Trophoblast cell (in vitro differentiated cells and primary cell): ENCODE measurements around the gene CHCHD2.
"Not testable (repeated sequence)": the region's sequence is repeated elsewhere in the genome, so short reads cannot be mapped to it uniquely, and the experiment has no call there.

Experiments
- DNase-seq, 2 donors: peaks; one replicate each; pipeline ENCODE4 v3.0.0-alpha.2; 2016
- H2AFZ ChIP-seq: 2 replicates; pipeline ENCODE4 v1.6.1; 2013; ENCODE audit warnings: low read length, moderate library complexity, mild to moderate bottlenecking; ENCODE audit not compliant: insufficient read depth, poor library complexity
- H2AK5ac ChIP-seq: 2 replicates; pipeline ENCODE4 v1.6.1; 2013; ENCODE audit warnings: mild to moderate bottlenecking, low read length
- H2BK120ac ChIP-seq: 2 replicates; pipeline ENCODE4 v1.6.1; 2013; ENCODE audit warnings: low read length, mild to moderate bottlenecking, moderate library complexity; ENCODE audit not compliant: insufficient read depth, poor library complexity
- H2BK12ac ChIP-seq: 2 replicates; pipeline ENCODE4 v1.6.1; 2013; ENCODE audit warnings: mild to moderate bottlenecking, low read length, moderate library complexity
- H2BK5ac ChIP-seq: 2 replicates; pipeline ENCODE4 v1.6.1; 2013; ENCODE audit warnings: low read length, low read depth, moderate library complexity, mild to moderate bottlenecking; ENCODE audit not compliant: poor library complexity
- H3K14ac ChIP-seq: 2 replicates; pipeline ENCODE4 v1.6.1; 2013; ENCODE audit warnings: mild to moderate bottlenecking, low read length
- H3K18ac ChIP-seq: 2 replicates; pipeline ENCODE4 v1.6.1; 2013; ENCODE audit warnings: mild to moderate bottlenecking, low read length
- H3K23ac ChIP-seq: 2 replicates; pipeline ENCODE4 v1.6.1; 2013; ENCODE audit warnings: low read length
- H3K27ac ChIP-seq: 2 replicates; pipeline ENCODE4 v1.5.1; 2013; ENCODE audit warnings: low read depth, mild to moderate bottlenecking, inconsistent platforms, low read length, moderate library complexity
- H3K27me3 ChIP-seq: 2 replicates; pipeline ENCODE4 v1.6.1; 2013; ENCODE audit warnings: inconsistent platforms, mild to moderate bottlenecking, low read length, moderate library complexity; ENCODE audit not compliant: insufficient read depth
- H3K36me3 ChIP-seq, 2 experiments: 1 replicate in 1 of 2; 2 replicates in 1 of 2; pipeline ENCODE4 v1.6.1; 2013; ENCODE audit warnings: low read length in 2 of 2, mild to moderate bottlenecking in 2 of 2, moderate library complexity in 1 of 2; ENCODE audit not compliant: insufficient read depth in 2 of 2, control insufficient read depth in 1 of 2
- H3K4ac ChIP-seq: 2 replicates; pipeline ENCODE4 v1.6.1; 2013; ENCODE audit warnings: low read depth, mild to moderate bottlenecking, low read length, moderate library complexity
- H3K4me1 ChIP-seq, 2 experiments: 1 replicate in 1 of 2; 2 replicates in 1 of 2; pipeline ENCODE4 v1.6.1; 2013; ENCODE audit warnings: low read length in 2 of 2, mild to moderate bottlenecking in 2 of 2, moderate library complexity in 1 of 2; ENCODE audit not compliant: insufficient read depth in 2 of 2, control insufficient read depth in 1 of 2
- H3K4me2 ChIP-seq: 2 replicates; pipeline ENCODE4 v1.6.1; 2013; ENCODE audit warnings: inconsistent platforms, mild to moderate bottlenecking, low read length, moderate library complexity
- H3K4me3 ChIP-seq: 2 replicates; pipeline ENCODE4 v1.5.1; 2013; ENCODE audit warnings: mild to moderate bottlenecking, low read depth, low read length, inconsistent platforms
- H3K79me1 ChIP-seq: one replicate; pipeline ENCODE4 v1.6.1; 2013; ENCODE audit warnings: low read length
- H3K79me2 ChIP-seq: 2 replicates; pipeline ENCODE4 v1.6.1; 2013; ENCODE audit warnings: low read length, mild to moderate bottlenecking; ENCODE audit not compliant: control insufficient read depth, insufficient read depth, poor library complexity
- H3K9ac ChIP-seq: 2 replicates; pipeline ENCODE4 v1.6.1; 2013; ENCODE audit warnings: mild to moderate bottlenecking, low read length
- H3K9me3 ChIP-seq: 2 replicates; pipeline ENCODE4 v1.6.1; 2013; ENCODE audit warnings: low read depth, mild to moderate bottlenecking, control low read depth, inconsistent platforms, low read length; ENCODE audit not compliant: insufficient read depth
- H4K12ac ChIP-seq: 2 replicates; pipeline ENCODE4 v1.6.1; 2013; ENCODE audit warnings: low read depth, mild to moderate bottlenecking, low read length, moderate library complexity
- H4K8ac ChIP-seq: 2 replicates; pipeline ENCODE4 v1.6.1; 2013; ENCODE audit warnings: low read depth, mild to moderate bottlenecking, low read length, moderate library complexity
- H4K91ac ChIP-seq: one replicate; pipeline ENCODE4 v1.6.1; 2013; ENCODE audit warnings: low read depth, mild to moderate bottlenecking, low read length, moderate library complexity
- WGBS: extraction: QIAGEN DNeasy Blood & Tissue Kit; methylation state at CpG from one replicate; pipeline ENCODE4 v1.1.7; 2013; ENCODE audit warnings: missing lambda C conversion rate; ENCODE audit not compliant: insufficient read length, insufficient coverage; ENCODE audit errors: extremely low coverage; 5-methylcytosine and 5-hydroxymethylcytosine counted together

CHCHD2 gene

DNA sequence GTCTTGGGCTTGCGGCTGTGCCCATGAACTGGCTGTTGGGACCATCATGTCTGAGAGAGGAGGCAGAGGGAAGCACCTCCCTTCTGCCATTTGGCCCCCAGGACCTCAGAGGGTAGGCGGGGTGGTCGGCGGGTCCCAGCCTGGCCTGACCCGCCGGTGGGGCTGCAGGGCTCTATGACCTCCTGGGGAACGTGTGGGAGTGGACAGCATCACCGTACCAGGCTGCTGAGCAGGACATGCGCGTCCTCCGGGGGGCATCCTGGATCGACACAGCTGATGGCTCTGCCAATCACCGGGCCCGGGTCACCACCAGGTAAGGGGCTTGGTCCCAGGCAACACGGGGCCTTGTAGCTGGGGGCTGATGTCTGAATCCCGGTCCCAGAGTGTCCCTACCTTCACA is 28.1 kb downstream of the CHCHD2 start:
- Histone ChIP-seq H4K91ac (no peak overlapping the region), H3K9me3 (no peaks in the 10 kb centered on the region), H3K4ac (no peak overlapping the region), H3K23ac (no peak overlapping the region), H3K9ac (no peak overlapping the region), H3K27me3 (no peaks in the 10 kb centered on the region), H3K4me2 (no peak overlapping the region), H3K18ac (no peak overlapping the region), H3K79me2 (no peaks in the 10 kb centered on the region), H2AK5ac (no peak overlapping the region), H4K8ac (no peak overlapping the region), H3K36me3 (peaks cover 33 to 40% of the 10 kb centered on the region in 2 experiments), H3K14ac (no peak overlapping the region), H3K4me1 (no peaks in the 10 kb centered on the region), H3K79me1 (no peaks in the 10 kb centered on the region), H2AFZ (no peak overlapping the region), H2BK12ac (no peak overlapping the region), H2BK5ac (no peak overlapping the region), H3K4me3 (no peak overlapping the region), H3K27ac (no peak overlapping the region), H2BK120ac (no peak overlapping the region), H4K12ac (no peak overlapping the region)
- WGBS = no CpG with 5 or more reads among the region's 16 CpGs
- no peak for DNase-seq

DNA sequence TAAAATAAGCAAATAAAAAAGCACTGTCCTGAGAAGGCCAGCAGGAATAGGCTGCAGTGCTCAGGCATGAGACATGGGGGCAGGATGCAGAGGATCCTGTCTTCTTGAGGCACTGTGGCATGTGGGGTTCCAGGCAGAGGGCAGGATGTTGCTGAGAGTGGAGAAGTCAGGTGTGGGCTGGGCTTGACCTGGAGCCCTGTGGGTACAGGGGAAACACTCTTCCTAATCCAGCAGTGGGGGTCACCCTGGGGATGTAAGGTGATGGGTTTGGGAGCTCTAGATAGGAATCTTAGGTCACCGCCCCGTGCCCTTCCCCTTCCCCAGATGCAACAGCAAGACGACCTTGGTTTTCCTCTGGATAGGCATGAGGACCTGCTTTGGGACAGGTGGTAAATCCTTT is 28.6 kb downstream of the CHCHD2 start:
- Histone ChIP-seq H3K27ac (no peak overlapping the region), H4K12ac (no peak overlapping the region), H2BK120ac (no peak overlapping the region), H4K91ac (no peak overlapping the region), H2AK5ac (no peak overlapping the region), H3K79me1 (no peaks in the 10 kb centered on the region), H2BK5ac (no peak overlapping the region), H3K18ac (no peak overlapping the region), H3K4me2 (no peak overlapping the region), H4K8ac (no peak overlapping the region), H3K14ac (no peak overlapping the region), H3K4me1 (no peaks in the 10 kb centered on the region), H3K4me3 (no peak overlapping the region), H3K79me2 (no peaks in the 10 kb centered on the region), H3K4ac (no peak overlapping the region), H3K9ac (no peak overlapping the region), H3K27me3 (no peaks in the 10 kb centered on the region), H3K36me3 (peaks cover 33 to 38% of the 10 kb centered on the region in 2 experiments), H3K23ac (no peak overlapping the region), H2AFZ (no peak overlapping the region), H2BK12ac (no peak overlapping the region), H3K9me3 (no peaks in the 10 kb centered on the region)
- no CpG with 5 or more reads among the region's 3 CpGs for WGBS
- no peak for DNase-seq

DNA sequence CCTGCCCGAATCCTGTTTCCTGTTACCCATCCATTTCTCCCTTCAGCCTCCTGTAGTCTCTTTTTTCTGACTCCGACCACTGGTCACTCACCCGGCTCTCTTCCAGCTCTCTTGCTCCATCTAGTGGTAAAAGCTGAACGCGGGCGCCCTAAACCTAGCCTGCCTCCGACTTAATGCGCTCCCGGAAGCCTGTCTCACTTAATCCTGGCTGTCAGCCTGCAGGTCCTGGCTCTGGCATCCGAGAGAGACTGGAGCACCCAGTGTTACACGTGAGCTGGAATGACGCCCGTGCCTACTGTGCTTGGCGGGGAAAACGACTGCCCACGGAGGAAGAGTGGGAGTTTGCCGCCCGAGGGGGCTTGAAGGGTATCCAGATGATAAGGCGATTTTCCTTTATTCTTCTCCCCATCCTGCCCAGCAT is 31.9 kb downstream of the CHCHD2 start:
- H3K79me1 ChIP-seq = no peaks in the 10 kb centered on the region
- peaks cover 28 to 34% of the 10 kb centered on the region in 2 experiments for H3K36me3 ChIP-seq
- H3K4me3 ChIP-seq = no peak overlapping the region
- no peak overlapping the region for H3K23ac ChIP-seq
- H2BK5ac ChIP-seq = no peak overlapping the region
- H4K91ac ChIP-seq = no peak overlapping the region
- no peaks in the 10 kb centered on the region for H3K9me3 ChIP-seq
- no peak overlapping the region for H3K27ac ChIP-seq
- no peaks in the 10 kb centered on the region for H3K79me2 ChIP-seq
- H3K4me2 ChIP-seq = no peak overlapping the region
- no peak overlapping the region for H2BK120ac ChIP-seq
- H3K18ac ChIP-seq = no peak overlapping the region
- DNase-seq = peak; percentile 74 to 92
- WGBS = no CpG with 5 or more reads among the region's 19 CpGs
- H3K9ac ChIP-seq = no peak overlapping the region
- H2AFZ ChIP-seq = no peak overlapping the region
- no peaks in the 10 kb centered on the region for H3K4me1 ChIP-seq
- no peak overlapping the region for H3K4ac ChIP-seq
- no peak overlapping the region for H3K14ac ChIP-seq
- H2AK5ac ChIP-seq = no peak overlapping the region
- no peaks in the 10 kb centered on the region for H3K27me3 ChIP-seq
- H4K8ac ChIP-seq = no peak overlapping the region
- no peak overlapping the region for H4K12ac ChIP-seq
- no peak overlapping the region for H2BK12ac ChIP-seq

DNA sequence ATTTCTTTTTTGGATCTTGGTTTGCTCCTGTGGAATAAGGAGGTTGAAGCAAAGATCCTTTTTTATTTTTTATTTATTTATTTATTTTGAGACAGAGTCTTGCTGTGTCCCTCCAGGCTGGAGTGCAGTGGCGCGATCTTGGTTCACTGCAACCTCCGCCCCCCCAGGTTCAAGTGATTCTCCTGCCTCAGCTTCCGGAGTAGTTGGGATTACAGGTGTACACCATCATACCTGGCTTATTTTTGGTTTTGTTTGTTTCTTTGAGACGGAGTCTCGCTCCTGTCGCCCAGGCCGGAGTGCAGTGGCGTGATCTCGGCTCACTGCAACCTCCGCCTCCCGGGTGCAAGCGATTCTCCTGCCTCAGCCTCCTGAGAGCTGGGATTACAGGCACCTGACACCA is 39.9 kb downstream of the CHCHD2 start:
- H3K9ac ChIP-seq, H3K18ac ChIP-seq, H2AK5ac ChIP-seq, H3K9me3 ChIP-seq, H4K12ac ChIP-seq, H2BK120ac ChIP-seq, H3K23ac ChIP-seq, H3K79me1 ChIP-seq, H3K27ac ChIP-seq, H2BK5ac ChIP-seq, H2BK12ac ChIP-seq, H3K14ac ChIP-seq, H3K4me2 ChIP-seq, H3K4me3 ChIP-seq, H4K91ac ChIP-seq, H3K4me1 ChIP-seq, H3K79me2 ChIP-seq, DNase-seq, H3K4ac ChIP-seq, H2AFZ ChIP-seq, H4K8ac ChIP-seq, H3K27me3 ChIP-seq: not testable (repeated sequence)
- peaks cover 6 to 20% of the 10 kb centered on the region in 2 experiments for H3K36me3 ChIP-seq
- WGBS = no CpG with 5 or more reads among the region's 13 CpGs
